Hepatocyte (in vitro differentiated cells): ENCODE measurements around the gene TAF4. TPM values are rescaled to one million over a fixed set of nuclear protein-coding genes. Genes with fewer than 3 reads are reported as not detected.

ENCODE experiments used
- DNase-seq: peaks from one replicate; pipeline ENCODE4 v3.0.0-alpha.2; 2016; ENCODE audit warnings: low spot score
- H2AFZ ChIP-seq: fragments of 200-600 bp; sonication (generic); 2 replicates; pipeline ENCODE4 v1.6.0; 2016; ENCODE audit warnings: antibody characterized with exemption, mild to moderate bottlenecking
- H3K27ac ChIP-seq: fragments of 200-600 bp; sonication (generic); 2 replicates; pipeline ENCODE4 v1.5.1; 2016; ENCODE audit warnings: mild to moderate bottlenecking
- H3K27me3 ChIP-seq: fragments of 200-600 bp; sonication (generic); 2 replicates; pipeline ENCODE4 v1.6.1; 2016
- H3K36me3 ChIP-seq: fragments of 200-600 bp; sonication (generic); replicated peaks from 2 replicates; pipeline ENCODE4 v1.5.1; 2016; ENCODE audit warnings: low read depth; ENCODE audit not compliant: insufficient read depth
- H3K4me1 ChIP-seq: fragments of 200-600 bp; sonication (generic); 2 replicates; pipeline ENCODE4 v1.5.1; 2016; ENCODE audit warnings: mild to moderate bottlenecking, moderate library complexity; ENCODE audit not compliant: insufficient read depth
- H3K4me2 ChIP-seq: fragments of 200-600 bp; sonication (generic); 2 replicates; pipeline ENCODE4 v1.6.0; 2016
- H3K4me3 ChIP-seq: fragments of 200-600 bp; sonication (generic); 2 replicates; pipeline ENCODE4 v1.5.1; 2016; ENCODE audit warnings: mild to moderate bottlenecking
- H3K79me2 ChIP-seq: fragments of 200-600 bp; sonication (generic); 2 replicates; pipeline ENCODE4 v1.6.0; 2017; ENCODE audit warnings: mild to moderate bottlenecking
- H3K9me2 ChIP-seq: fragments of 200-600 bp; sonication (generic); replicated peaks from 2 replicates; pipeline ENCODE4 v1.6.0; 2017; ENCODE audit warnings: mild to moderate bottlenecking; ENCODE audit not compliant: insufficient read depth
- H3K9me3 ChIP-seq: fragments of 200-600 bp; sonication (generic); 2 replicates; pipeline ENCODE4 v1.5.1; 2016; ENCODE audit warnings: low read depth, mild to moderate bottlenecking
- H4K20me1 ChIP-seq: fragments of 200-600 bp; sonication (generic); 2 replicates; pipeline ENCODE4 v1.6.0; 2016; ENCODE audit warnings: mild to moderate bottlenecking; ENCODE audit not compliant: insufficient read depth, poor library complexity, severe bottlenecking
- EZH2 ChIP-seq: fragments of 200-600 bp; sonication (generic); IDR thresholded peaks from 2 replicates; pipeline ENCODE4 v1.6.1; 2016; ENCODE audit warnings: antibody characterized with exemption, mild to moderate bottlenecking, borderline replicate concordance
- EZH2phosphoT487 ChIP-seq: fragments of 200-600 bp; sonication (generic); IDR thresholded peaks from one replicate; pipeline ENCODE4 v1.6.1; 2018; ENCODE audit warnings: antibody characterized with exemption, mild to moderate bottlenecking, low read depth, moderate library complexity; ENCODE audit not compliant: unreplicated experiment, severe bottlenecking
- WGBS: methylation state at CpG from one replicate; pipeline ENCODE4 v1.1.6; 2016; ENCODE audit warnings: low lambda C conversion rate; ENCODE audit errors: missing lambda C conversion rate; 5-methylcytosine and 5-hydroxymethylcytosine counted together
- polyA plus RNA-seq: library from polyadenylated mRNA; unstranded; fragments of >200 nt; fragmentation: Nextera tagmentation; extraction: Ambion mirVana; gene quantifications from 2 replicates; pipeline ENCODE4 v1.2.1, GENCODE V29; 2016
- total RNA-seq: library from RNA; depleted of rRNA; stranded (reverse); fragments of >200 nt; gene quantifications from 2 replicates; pipeline ENCODE4 v1.2.3, GENCODE V29; 2014
- TF ChIP-seq, protein P1 (sequence below): fragments of 200-600 bp; sonication (generic); IDR thresholded peaks from 2 replicates; pipeline ENCODE4 v1.5.1; 2016; ENCODE audit warnings: antibody characterized with exemption, mild to moderate bottlenecking; ENCODE audit not compliant: poor library complexity

TAF4 gene
- total and polyA plus RNA-seq, 2 experiments from 2014 or later: 2.9 to 6.6 TPM

DNA sequence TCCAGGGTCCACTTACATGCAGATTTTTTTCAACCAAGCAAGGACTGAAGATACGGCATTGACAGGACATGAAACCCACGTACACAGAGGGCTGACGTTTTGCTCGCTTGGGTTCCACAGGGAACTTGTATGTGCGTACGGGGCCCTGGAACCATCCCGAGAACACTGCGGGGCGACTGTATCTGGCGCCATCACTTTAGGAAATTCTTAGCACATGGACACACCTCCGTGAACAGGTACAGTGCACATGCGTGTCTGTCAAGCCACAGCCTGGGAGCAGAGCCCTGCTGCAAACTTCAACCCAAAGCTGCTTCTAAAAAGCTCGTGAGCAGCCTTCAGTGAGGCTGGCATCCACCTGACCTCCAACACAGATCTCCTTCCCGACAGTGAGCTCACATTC lies 37.3 kb downstream of the TAF4 start:
- no peak for DNase-seq
- peaks cover 78% of the 10 kb centered on the region for H4K20me1 ChIP-seq
- no peaks in the 10 kb centered on the region for H3K9me3 ChIP-seq
- TF ChIP-seq, protein P1, sequence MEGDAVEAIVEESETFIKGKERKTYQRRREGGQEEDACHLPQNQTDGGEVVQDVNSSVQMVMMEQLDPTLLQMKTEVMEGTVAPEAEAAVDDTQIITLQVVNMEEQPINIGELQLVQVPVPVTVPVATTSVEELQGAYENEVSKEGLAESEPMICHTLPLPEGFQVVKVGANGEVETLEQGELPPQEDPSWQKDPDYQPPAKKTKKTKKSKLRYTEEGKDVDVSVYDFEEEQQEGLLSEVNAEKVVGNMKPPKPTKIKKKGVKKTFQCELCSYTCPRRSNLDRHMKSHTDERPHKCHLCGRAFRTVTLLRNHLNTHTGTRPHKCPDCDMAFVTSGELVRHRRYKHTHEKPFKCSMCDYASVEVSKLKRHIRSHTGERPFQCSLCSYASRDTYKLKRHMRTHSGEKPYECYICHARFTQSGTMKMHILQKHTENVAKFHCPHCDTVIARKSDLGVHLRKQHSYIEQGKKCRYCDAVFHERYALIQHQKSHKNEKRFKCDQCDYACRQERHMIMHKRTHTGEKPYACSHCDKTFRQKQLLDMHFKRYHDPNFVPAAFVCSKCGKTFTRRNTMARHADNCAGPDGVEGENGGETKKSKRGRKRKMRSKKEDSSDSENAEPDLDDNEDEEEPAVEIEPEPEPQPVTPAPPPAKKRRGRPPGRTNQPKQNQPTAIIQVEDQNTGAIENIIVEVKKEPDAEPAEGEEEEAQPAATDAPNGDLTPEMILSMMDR: no peak
- TF ChIP-seq EZH2phosphoT487 (no peak), EZH2 (no peak)
- H3K4me2 ChIP-seq: no peak overlapping the region
- WGBS: 90% methylated on average over 14 of the region's 14 CpGs
- H3K27me3 ChIP-seq: no peaks in the 10 kb centered on the region
- peaks cover 100% of the 10 kb centered on the region for H3K79me2 ChIP-seq
- no peak overlapping the region for H3K27ac ChIP-seq
- H3K4me1 ChIP-seq: peaks cover 8% of the 10 kb centered on the region
- no peaks in the 10 kb centered on the region for H3K9me2 ChIP-seq
- H3K4me3 ChIP-seq: no peak overlapping the region
- no peak overlapping the region for H2AFZ ChIP-seq
- H3K36me3 ChIP-seq: no peaks in the 10 kb centered on the region

DNA sequence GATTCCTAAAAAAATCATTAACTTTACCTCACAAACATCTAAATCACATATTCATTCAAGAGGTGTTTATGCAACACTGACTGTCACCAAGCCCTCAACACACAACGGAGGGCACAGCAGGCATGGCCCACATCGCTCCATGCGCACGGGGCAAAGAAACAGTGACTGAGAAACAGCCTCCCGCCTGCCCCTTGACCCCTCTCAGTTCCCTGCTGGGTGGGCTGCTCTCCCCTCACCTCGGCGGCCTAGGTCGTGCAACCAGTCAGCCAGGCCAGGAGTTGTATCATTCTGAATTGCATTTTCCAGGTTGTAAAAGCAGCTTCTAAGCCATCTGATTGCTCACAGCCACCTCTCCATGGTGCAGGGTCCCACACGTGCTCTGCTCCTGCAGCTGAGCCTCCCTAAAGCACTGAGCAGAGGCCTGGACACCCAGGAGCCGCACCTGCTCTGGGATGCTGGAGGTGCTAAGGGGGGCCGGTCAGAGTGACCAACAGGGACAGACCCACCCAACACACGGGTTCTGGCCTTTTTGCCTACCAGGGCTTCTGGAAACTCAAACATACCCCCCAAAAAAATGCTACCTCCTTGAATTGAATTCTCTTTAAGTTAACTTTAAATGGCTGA lies 37.9 kb downstream of the TAF4 start:
- peaks cover 8% of the 10 kb centered on the region for H3K4me1 ChIP-seq
- no peaks in the 10 kb centered on the region for H3K36me3 ChIP-seq
- H3K9me3 ChIP-seq: no peaks in the 10 kb centered on the region
- no peaks in the 10 kb centered on the region for H3K27me3 ChIP-seq
- 84% methylated on average over 12 of the region's 12 CpGs for whole genome bisulfite sequencing
- no peaks in the 10 kb centered on the region for H3K9me2 ChIP-seq
- no peak for TF ChIP-seq EZH2
- no peak overlapping the region for H3K27ac ChIP-seq
- no peak overlapping the region for H2AFZ ChIP-seq
- H3K4me3 ChIP-seq: no peak overlapping the region
- H4K20me1 ChIP-seq: peaks cover 78% of the 10 kb centered on the region
- H3K4me2 ChIP-seq: no peak overlapping the region
- no peak for DNase-seq
- peaks cover 100% of the 10 kb centered on the region for H3K79me2 ChIP-seq

DNA sequence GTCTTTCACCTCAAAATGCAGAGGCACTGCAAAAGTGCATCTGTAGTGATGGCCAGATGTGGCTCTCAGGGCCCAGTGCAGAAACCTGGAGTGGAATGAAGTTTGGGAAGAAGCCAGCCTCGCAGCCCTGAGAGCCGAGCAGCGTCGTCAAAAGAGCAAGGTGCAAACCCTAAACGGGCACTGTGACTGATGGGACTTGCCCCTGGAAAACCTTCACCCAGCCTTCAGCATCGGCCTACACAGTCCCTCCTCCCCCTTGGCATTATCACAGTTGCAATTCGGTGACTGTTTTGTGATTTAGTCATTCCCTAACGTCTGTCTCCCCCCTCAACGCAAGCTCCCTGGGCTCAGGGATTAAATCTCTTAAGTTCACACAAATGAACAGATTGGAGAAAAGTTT lies 38.6 kb downstream of the TAF4 start:
- H3K4me1 ChIP-seq: peaks cover 8% of the 10 kb centered on the region
- peaks cover 100% of the 10 kb centered on the region for H3K79me2 ChIP-seq
- no peaks in the 10 kb centered on the region for H3K9me3 ChIP-seq
- DNase-seq: no peak
- no peaks in the 10 kb centered on the region for H3K9me2 ChIP-seq
- peaks cover 75% of the 10 kb centered on the region for H4K20me1 ChIP-seq
- H3K4me2 ChIP-seq: no peak overlapping the region
- H3K36me3 ChIP-seq: no peaks in the 10 kb centered on the region
- no peak overlapping the region for H3K27ac ChIP-seq
- no peak for TF ChIP-seq EZH2phosphoT487
- no peak for TF ChIP-seq EZH2
- TF ChIP-seq, protein P1: no peak
- no peaks in the 10 kb centered on the region for H3K27me3 ChIP-seq
- no peak overlapping the region for H3K4me3 ChIP-seq
- 78% methylated on average over 9 of the region's 9 CpGs for WGBS
- no peak overlapping the region for H2AFZ ChIP-seq

DNA sequence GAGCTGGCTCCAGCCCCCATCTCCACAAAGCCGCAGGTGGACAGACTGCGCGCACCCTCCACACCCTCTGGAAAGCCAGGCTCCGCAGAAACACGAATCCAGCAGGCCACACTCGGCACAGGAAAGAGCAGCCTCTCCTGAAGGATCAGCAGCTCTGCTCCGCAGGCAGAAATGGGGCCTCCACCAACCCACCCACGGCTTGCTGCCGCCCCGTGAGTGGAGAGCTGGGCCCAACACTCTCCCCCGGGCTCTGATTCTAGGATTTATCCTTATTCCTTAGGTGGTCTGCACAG lies 39.2 kb downstream of the TAF4 start:
- H3K9me3 ChIP-seq: no peaks in the 10 kb centered on the region
- H3K79me2 ChIP-seq: peaks cover 100% of the 10 kb centered on the region
- H3K36me3 ChIP-seq: no peaks in the 10 kb centered on the region
- H3K4me3 ChIP-seq: no peak overlapping the region
- H3K27ac ChIP-seq: no peak overlapping the region
- H3K4me1 ChIP-seq: peaks cover 8% of the 10 kb centered on the region
- peak overlapping the region; percentile 59 for H3K4me2 ChIP-seq
- no peak for DNase-seq
- WGBS: 92% methylated on average over 11 of the region's 11 CpGs
- no peaks in the 10 kb centered on the region for H3K27me3 ChIP-seq
- TF ChIP-seq, protein P1: no peak
- H4K20me1 ChIP-seq: peaks cover 71% of the 10 kb centered on the region
- H2AFZ ChIP-seq: no peak overlapping the region
- no peaks in the 10 kb centered on the region for H3K9me2 ChIP-seq
